Left ventricle myocardium superior (tissue), 1 donor: ENCODE data around the gene TMEM131. TPM values are rescaled to one million over a fixed set of nuclear protein-coding genes. Genes with fewer than 3 reads are reported as not detected.
A peak's percentile ranks its signal among the peaks of the same experiment; 100 is the strongest.
"Not testable (repeated sequence)": the region's sequence is repeated elsewhere in the genome, so short reads cannot be mapped to it uniquely, and the experiment has no call there.

Experiments
- ATAC-seq: fragments of 200-7000 bp; cut with Tn5 transposase; one replicate; pipeline ENCODE4 v1.9.1; 2020; ENCODE audit warnings: mild to moderate bottlenecking, moderate library complexity
- DNase-seq: peaks from one replicate; pipeline ENCODE4 v3.0.0-alpha.2; 2020
- intact Hi-C: fragments of 100-400 bp; cut with micrococcal nuclease; formaldehyde crosslinking; loops from one replicate; pipeline ENCODE4 v1.11.0; 2022
- total RNA-seq: library from RNA; stranded (reverse); fragmentation: NEBNext Ultra II Directional; extraction: Animal tissue kit (Norgen Biotek cat#: 25700); gene quantifications from one replicate; pipeline ENCODE4 v1.2.1, GENCODE V29; 2021
- donor health status: DM: no; HTN: yes; CAD: no; lungs with severe emphysema.

TMEM131 gene
- total RNA-seq, 1 donor from 2014 or later = 29.0 TPM

DNA sequence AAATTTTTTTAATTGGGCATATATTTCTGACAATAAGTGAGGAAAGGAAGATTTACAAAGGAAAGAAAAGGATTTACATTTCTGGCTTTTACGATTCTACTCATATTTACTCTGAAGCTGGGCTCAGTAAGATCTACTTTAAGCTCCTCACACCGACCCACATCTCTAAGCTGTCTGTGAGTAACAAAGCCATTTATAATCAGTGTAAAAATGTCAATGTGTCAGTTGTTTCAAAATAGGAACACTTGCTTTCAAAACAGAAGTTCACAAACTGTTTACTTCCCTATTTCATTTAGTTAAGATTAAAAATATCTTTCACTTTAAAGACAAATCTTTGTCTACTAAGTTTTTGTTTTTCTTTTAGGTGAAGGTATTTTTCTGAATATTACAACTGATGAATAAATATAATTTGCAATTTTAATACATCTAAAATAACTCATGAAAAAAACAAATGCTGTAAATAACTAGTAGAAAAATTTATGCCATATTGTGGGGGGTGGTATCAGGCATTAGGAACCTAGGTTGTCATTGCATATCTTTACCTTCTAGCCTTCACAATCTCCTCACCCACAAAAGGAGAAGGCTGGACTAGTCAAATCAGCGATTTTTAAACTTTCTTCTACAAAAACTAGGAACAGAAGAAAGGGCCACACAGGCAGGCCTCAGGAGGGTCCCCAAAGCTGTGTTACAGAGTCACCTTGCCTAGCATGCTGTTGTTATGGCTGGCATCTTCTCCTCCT is 64.5 kb downstream of the TMEM131 start:
- ATAC-seq (peak; percentile 52), DNase-seq (no peak)
- intact Hi-C loops = no loop called here

DNA sequence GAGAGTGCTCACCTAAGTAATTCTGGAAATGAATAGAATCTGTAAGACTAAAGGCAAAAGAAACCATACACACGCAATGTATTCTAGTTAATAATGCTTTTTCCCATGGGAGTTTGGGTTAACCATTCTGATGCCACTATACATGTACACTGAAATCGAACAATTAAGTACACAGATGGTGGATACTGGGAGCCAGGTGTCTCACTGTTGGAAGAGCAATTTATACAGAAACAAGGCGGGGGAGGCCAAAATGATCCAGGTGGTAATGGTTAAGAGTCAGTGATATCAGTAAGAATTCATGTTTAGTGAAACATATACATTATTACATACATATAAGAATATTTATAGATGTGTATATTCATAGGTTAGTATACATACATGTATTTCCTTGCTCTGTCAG is 67.2 kb downstream of the TMEM131 start:
- intact Hi-C loops = no loop called here
- DNase-seq = no peak
- ATAC-seq = no peak

DNA sequence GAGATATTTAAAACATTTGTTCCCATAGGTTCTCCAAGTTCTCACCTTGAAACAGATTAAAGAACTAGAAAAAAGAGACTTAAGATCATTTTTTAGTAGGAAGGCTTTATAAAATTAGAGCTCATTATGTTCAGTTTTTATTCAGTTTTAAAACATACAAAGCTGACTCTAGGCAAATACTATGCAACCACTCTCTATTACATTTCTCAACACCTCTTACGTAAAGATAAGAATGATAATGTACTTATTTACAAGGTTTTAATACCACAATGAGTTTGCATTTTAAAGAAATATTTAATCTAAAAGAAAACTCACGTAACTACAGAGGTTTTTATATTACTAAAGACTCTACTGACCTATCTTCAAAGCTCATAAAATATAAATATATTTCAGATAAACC is 68.8 kb downstream of the TMEM131 start:
- ATAC-seq = no peak
- DNase-seq = no peak
- intact Hi-C loops = no loop called here

DNA sequence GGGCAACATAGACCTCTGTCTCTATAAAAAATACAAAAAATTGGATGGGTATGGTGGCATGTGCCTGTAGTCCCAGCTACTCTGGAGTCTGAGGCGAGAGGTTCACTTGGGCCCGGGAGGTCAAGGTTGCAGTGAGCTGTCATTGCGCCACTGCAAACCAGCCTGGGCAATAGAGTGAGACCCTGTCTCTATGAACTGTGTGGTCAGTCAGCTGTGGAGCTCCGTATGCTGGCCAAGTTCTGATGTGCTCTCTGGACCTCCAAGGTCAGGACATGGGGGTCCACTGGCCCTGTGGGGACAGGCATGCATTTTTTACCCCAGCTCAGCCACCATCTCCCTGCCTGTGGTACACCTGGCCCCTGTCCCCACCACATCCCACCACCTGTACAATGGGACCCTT is 71.6 kb downstream of the TMEM131 start:
- ATAC-seq (no peak), DNase-seq (no peak)
- intact Hi-C loops = no loop called here

DNA sequence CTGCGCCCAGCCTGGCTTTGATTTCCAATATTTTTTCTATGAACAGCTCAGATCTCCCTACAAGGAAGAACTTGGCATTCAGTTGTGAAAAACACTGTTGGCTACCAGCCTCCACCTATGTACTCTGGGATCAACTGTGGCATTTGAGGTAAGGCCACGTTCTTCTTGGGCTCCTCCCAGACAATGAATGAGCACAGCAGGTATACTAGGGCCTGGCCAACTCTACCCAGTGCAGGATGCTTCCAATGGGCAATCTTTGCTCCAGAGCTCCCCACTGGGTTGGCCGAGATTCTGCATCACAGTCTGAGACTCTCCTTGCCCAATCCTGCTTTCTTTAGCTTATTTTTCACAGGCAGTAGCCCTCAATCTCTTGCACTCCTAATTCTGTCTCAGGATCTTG is 75.9 kb downstream of the TMEM131 start:
- intact Hi-C loops = no loop called here
- no peak for ATAC-seq
- DNase-seq = no peak

DNA sequence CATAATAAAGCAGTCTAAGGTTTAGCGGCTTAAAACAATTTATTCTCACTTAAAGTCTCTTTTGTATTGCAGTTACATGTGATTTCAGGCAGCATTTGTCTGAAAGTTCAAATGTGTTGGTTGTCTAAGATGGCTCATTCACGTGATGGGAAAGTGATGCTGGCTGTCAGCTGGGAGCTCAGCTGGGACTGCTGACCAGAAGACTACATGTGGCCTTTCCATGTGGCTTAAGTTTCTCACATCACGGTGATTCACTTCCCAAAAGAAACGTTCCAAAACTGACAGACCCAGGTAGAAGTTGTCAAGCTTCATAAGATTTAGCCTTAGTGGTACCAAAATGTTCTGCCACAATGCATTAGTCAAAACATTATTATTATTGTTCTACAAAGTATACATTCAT is 76.9 kb downstream of the TMEM131 start:
- ATAC-seq (no peak), DNase-seq (no peak)
- intact Hi-C loops = no loop called here

DNA sequence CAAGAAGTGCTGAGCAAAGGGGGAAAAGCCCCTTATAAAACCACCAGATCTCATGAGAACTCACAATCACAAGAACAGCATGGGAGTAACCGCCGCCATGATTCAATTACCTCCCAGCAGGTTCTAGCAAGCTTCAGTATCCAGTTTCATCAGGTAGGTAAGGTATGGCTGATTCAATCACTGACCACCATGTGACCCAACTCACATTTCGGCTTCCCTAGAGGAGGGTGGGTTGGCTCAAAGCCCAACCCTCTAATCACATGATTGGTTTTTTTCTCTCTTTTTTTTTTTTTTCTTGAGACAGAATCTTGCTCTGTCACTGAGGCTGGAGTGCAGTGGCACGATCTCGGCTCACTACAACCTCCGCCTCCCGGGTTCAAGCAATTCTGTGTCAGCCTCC is 78.1 kb downstream of the TMEM131 start:
- ATAC-seq, DNase-seq, intact Hi-C loops: not testable (repeated sequence)

DNA sequence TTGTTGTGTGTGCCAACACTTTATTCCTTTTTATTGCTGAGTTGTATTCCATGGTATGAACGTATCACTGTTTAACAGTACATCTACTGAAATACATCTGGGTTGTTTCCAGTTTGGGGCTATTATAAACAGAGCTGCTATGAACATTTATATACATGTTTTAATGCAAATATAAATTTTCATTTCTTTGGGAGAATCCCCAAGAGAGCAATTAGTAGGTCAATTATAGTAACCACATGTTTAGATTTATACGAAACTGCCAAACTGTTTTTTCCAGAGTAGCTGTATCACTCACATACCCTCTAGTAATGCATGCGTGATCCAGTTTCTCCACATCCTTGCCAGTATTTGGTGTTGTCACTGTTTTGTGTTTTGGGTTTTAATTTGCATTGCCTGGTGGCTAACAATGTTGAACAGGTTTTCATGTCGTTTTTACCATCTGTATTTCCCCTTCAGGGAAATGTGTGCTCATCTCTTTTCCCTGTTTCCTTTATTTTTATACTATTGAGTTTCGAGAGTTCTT is 81.0 kb downstream of the TMEM131 start:
- ATAC-seq (no peak), DNase-seq (no peak)
- intact Hi-C loops = no loop called here

DNA sequence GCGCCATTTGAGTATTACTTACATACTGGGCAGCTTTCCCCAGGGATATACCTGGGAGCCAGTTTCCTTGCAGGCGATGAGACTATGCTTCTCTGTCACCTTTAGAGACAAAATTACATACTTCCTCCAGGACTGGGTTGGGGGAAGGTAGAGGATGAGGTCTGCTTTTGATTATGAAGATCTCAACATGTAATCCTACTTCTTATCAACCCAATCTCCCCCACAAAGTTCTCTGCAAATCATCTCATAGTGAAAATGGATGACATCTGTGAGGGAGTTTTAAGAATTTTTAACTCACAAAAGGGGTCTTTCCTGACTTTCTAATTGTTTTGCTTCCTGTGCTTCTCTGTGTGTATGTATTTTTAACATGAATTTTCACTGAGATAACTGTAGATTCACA is 81.9 kb downstream of the TMEM131 start:
- ATAC-seq (no peak), DNase-seq (no peak)
- intact Hi-C loops = no loop called here

DNA sequence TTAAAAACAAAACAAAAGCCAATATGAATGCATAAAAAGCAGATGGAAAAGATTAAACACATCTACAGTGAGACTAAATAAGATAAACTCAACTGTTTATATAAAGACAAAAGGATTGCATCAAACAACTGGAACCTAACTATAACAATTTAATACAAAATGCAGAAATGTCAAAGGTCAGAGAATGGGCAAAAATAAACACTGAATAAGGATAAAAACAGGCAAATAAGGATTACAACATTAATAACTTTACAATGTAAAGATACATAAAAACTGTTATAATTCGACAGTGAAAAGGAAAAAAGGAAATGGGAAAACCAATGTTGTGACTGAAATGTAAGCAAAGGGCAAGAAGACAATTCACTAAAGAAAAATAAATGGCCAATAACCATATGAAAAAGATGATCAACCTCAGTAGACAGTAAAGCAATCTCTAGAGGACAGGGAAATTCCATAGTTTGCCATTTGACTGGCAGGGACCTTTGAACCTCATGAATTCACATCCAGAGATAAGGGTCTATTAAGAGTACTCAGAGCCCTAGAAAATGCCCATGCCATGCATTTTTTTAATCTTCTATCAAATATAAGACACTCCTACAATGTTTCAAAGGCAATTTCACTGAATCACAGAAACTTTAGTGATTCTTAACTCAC is 83.7 kb downstream of the TMEM131 start:
- intact Hi-C loops = no loop called here
- no peak for DNase-seq
- ATAC-seq = no peak

DNA sequence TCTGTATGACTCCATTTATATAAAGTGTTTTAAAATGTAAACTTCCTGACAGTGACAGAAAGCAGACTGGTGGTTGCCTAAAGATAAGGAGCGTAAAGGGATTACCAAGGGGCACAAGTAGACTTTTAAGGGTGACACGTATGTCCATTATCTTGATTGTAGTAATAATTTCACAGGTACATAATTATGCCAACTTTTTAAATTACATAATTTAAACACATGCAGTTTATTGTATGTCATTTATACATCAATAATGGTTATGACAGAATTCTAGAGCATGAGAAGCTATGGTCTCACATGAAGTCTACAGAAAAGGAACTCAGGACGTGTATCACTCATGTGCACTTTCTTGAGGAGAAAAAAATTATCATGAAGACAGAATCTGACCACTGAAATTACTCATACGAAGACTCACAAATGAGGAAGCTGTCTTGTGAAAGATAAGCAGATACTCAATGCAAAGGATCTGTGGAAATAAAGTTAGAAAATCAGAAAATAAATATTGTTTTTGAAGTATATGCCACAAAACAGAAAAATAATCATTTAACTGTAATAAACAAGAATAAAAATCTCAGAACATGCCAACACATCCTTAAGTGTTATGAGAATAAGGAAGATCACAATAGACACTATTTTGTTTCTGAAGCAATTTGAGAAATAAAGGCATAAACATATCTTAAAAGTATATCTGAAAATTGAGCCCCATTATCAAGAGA is 84.4 kb downstream of the TMEM131 start:
- intact Hi-C loops = no loop called here
- no peak for DNase-seq
- ATAC-seq = no peak

DNA sequence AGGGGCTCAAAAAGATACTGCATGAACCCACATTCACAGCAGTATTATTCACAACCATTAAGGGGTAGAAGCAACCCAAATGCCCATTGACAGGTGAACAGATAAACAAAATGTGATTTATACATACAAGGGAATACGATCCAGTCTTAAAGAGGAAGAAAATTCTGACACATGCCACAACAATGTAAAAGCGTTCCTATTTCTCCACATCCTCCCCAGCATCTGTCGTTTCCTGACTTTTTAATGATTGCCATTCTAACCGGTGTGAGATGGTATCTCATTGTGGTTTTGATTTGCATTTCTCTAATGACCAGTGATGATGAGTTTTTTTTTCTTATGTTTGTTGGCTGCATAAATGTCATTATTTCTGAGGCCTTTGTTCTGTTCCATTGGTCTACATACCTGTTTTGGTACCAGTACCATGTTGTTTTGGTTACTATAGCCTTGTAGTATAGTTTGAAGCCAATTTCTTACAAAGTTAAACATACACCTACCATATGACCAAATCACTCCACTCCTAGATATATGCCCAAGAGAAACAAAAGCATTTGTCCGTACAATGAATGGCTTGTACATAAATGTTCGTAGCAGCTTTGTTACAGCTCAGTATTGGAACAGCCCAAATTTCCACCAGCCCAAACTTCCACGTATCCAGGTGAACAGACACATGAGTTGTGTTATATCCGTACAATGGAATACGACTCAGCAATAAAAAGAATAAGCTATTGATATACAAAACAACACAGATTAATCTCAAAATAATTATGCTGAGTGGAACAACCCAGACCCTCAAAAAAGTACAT is 85.1 kb downstream of the TMEM131 start:
- ATAC-seq (no peak), DNase-seq (no peak)
- intact Hi-C loops = no loop called here

DNA sequence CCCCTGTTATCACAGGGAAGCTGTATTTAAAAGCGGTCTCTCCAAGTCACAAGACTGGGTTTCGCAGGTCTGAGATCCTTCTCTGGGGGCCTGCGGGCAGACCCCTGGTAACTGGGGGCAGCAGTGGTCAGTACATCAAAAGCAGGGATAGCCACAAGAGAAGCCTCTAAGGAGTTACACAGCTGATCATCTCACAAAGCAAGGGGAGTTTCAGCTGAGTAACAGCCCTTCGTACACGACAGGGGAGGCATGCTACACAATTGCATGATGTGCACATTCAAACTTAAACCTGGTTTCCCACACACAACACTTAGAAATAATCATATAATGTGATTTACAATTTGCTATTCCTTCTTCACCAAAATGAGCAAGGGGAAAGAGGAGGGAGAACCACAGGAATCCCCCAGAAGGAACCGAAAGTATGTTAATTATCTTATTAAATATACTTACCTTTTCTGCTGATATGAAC is 87.5 kb downstream of the TMEM131 start:
- no peak for ATAC-seq
- intact Hi-C loops = no loop called here
- DNase-seq = no peak

DNA sequence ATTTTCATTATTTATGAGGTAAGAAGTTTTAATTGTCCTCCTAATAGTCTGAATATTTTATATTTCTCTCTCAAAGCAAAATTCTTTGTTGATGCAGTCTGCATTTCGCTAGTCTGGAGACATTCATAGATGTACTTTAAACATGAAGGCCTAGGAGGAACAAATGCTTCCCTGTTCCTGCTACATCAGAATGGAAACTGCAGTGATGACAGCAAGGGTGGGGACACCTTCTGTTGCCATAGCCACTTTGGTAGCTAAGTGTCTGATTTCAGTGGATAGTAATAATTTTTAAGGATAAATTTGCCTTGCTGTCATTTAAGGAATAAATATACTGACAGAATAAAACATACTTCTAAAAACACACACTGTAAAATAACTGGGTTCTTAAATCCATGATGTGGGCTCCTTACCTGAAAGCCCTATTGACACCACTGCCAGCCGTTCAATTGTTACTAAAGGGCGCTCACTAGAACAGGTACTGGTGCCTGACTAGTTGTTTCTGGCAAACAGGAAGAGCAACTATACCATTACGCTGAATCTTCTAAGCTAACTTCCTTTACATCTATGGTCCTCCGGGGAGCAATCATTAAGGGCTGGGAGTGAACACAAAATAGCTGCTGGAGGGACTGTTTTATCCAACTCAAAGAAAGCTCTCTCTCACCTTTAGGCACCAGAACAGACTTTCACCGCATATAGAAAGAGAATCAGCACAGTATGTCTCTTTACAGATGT is 88.2 kb downstream of the TMEM131 start:
- intact Hi-C loops = no loop called here

DNA sequence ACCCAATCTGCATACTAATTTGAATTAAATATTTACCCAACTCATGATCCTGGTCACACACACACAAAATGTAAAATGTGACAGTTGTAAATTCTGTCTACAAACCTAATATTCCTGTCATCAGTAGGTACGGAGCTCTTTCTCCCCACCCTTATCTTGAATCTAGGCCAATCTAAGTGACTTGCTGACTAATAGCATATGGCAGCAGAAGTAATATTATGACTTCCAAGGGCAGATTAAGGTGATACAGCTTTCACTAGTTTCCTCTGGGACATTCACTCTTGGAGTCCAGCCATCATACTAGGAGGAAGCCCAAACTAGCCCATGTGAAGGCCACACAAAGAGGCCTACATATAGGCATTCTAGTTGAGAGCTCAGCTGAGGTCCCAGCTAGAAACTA is 89.4 kb downstream of the TMEM131 start:
- DNase-seq (no peak), ATAC-seq (peak; percentile 23)
- intact Hi-C loops = no loop called here

More for the DNA sequence above, 88.2 kb downstream of the TMEM131 start:
- DNase-seq (no peak), ATAC-seq (no peak)

DNA sequence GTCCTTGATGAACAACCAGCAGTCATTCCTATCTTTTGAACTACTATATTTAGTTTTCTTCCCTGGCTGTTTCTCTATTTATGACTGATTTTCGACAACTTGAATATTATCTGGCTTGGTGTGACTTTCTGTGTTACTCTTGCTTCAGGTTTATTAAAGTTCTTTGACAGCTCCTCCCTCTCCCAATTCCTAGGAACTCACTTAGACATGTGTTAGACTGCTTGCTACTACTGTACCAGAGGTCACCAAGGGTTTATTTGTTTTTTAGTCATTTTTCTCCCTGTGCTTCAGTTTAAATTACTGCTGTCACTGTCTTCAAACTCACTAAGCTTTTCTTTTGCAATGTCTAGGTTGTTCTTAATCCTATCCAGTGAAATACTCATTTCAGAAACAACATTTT is 90.5 kb downstream of the TMEM131 start:
- ATAC-seq = no peak
- no peak for DNase-seq
- intact Hi-C loops = no loop called here

DNA sequence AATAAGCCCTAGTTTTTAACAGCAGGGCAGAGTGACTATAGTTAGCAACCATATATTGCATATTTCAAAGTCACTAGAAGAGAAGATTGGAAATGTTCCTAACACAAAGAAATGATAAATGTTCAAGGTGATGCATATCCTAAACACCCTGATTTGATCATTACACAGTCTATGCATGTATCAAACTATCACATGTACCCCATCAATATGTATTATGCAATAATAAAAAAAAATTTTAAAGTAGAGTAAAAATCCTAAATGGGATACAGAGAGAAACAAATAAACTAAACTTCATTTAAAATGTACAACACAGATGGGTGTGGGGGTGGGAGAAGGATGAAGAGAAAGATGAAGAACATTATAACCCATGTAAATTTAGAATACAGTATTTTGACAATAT is 93.9 kb downstream of the TMEM131 start:
- no peak for ATAC-seq

DNA sequence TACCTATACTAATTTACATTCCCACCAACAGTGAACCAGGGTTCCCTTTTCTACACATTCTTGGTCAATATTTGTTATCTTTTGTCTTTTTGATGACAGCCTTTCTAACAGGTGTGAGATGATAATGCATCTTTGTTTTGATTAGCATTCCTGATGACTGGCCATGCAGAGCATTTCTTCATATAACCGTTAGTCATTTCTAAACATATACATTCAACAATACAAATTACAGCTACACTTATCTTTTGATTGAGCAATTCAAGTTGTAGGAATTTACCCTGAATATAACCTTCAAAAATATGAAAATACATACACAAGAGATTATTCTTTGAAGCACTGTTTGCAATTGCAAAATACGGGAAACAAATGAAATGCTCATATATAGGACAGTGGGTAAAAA is 94.9 kb downstream of the TMEM131 start:
- DNase-seq (no peak), ATAC-seq (no peak)
- intact Hi-C loops = no loop called here

More for the DNA sequence above, 93.9 kb downstream of the TMEM131 start:
- no peak for DNase-seq
- intact Hi-C loops = no loop called here

DNA sequence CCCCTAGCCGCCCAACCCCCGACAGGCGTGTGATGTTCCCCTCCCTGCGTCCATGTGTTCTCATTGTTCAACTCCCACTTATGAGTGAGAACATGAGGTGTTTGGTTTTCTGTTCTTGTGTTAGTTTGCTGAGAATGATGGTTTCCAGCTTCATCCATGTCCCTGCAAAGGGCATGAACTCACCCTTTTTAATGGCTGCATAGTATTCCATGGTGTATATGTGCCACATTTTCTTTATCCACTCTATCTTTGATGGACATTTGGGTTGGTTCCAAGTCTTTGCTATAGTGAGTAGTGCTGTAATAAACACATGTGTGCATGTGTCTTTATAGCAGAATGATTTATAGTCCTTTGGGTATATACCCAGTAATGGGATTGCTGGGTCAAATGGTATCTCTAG is 102.7 kb downstream of the TMEM131 start:
- DNase-seq, ATAC-seq, intact Hi-C loops: not testable (repeated sequence)
